Measurements from ENCODE around the gene MIA3.
A peak's percentile ranks its signal among the peaks of the same experiment; 100 is the strongest.
"Not testable (repeated sequence)": the region's sequence is repeated elsewhere in the genome, so short reads cannot be mapped to it uniquely, and the experiment has no call there.

Gene MIA3

DNA sequence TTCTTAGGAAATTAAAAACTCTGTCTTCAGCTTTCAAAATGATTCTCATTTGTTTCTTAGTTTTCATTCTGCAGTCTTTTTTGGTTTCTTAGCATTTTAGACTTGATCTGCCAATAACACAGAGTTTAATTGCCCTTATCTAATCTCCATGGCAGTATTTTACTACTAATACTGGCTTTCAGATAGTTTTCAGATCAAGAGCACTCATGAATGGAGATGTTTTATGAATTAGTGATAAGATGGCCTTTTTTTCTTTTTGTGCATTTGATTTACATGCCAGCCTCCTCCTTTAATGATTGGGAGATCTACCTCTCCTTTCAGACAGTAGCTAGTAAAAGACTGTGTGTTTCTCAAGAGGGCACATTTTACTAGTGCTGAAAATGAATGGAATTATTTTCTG is 5.6 kb downstream of the MIA3 start:
- no peak for DNase-seq

DNA sequence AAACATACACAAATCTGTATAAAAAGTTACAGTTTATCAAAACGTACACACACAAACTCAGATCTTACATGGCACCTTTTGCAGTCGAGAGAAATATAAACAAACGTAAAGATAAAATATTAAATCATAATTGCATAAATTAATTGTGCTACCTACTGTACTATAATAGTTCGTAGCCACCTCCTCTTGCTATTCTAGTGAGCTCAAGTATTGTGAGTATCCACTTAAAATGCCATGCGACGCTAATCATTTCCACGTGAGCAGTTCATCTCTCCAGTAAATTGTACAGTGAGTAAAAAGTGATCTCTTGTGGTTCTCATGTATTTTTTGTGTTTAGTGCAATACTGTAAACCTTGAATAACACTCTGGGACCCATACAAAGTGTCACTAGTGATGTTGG is 6.3 kb downstream of the MIA3 start:
- no peak for DNase-seq

DNA sequence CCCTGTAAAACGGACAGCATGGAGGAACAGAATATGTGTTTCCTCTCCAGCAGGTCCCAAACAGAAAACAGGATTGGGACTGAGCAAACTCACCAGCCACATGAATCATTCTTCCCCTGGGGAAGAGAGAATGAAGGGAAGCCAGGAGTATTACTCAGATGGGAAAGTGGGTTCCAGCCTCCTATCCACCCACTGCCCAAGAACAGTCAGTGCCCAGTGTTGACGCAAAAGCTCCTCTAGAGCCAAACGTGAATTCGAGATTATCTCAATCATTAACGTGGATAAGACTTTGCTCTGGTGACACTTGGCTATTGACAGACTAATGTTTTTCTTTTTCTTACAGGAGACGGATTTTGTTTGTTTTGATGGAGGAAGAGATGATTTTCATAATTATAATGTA is 9.3 kb downstream of the MIA3 start:
- DNase-seq: no peak

DNA sequence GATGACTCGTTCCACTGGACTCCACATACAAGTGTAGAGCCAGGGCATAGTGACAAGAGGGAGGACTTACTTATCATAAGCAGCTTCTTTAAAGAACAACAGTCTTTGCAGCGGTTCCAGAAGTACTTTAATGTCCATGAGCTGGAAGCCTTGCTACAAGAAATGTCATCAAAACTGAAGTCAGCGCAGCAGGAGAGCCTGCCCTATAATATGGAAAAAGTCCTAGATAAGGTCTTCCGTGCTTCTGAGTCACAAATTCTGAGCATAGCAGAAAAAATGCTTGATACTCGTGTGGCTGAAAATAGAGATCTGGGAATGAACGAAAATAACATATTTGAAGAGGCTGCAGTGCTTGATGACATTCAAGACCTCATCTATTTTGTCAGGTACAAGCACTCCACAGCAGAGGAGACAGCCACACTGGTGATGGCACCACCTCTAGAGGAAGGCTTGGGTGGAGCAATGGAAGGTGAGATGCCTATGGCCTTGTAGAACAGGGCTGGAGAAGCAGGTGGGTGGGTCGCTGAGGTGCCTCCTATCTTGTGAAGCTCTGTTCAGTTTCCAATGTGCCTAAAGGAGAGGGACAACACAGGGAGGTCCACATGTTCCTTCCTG is 12.1 kb downstream of the MIA3 start:
- no peak for DNase-seq

DNA sequence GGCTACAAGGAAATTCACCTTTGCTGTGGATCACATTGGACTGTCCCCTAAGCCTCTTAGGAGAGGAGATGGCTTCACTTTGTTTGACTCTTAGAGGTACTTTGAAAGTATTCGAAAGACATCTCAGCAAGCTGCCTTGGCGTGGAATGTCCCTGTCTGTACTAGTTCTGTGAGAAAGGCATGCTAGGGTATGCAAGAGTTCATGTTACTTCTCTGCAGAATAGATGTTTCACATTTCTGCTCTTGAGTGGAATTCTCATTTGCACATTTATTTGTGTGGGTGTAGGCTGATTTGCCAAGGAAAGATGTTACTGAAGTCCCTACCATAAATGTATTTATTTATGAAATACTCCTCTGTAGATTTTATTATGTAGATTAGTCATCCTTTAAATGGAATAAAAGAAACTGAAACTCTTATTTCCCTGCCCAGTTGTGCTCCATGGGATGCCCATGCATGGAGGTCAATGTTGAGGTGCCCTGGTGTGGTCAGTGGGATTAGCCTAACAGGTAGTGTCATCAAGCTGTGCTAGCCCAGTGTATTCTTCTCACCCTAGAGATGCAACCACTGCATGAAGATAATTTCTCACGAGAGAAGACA is 13.8 kb downstream of the MIA3 start:
- DNase-seq: no peak

DNA sequence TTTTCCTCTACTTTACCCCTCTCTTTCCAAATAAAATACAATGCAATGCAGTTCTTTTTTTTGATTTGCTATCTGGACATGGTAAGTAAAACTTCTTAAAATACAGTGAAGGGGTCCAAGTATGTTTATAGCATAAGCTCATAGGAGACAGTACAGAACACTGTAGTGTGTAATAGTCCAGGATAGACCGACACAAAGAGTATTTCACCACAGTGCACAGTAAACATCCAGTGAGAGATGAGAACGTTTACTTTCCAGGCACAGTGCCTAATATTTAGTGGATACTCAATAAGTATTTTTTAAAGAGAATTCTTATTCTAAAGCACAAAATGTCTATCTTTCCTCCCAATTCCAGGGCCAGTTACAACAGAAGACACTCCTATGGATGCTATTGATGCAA is 14.9 kb downstream of the MIA3 start:
- no peak for DNase-seq

DNA sequence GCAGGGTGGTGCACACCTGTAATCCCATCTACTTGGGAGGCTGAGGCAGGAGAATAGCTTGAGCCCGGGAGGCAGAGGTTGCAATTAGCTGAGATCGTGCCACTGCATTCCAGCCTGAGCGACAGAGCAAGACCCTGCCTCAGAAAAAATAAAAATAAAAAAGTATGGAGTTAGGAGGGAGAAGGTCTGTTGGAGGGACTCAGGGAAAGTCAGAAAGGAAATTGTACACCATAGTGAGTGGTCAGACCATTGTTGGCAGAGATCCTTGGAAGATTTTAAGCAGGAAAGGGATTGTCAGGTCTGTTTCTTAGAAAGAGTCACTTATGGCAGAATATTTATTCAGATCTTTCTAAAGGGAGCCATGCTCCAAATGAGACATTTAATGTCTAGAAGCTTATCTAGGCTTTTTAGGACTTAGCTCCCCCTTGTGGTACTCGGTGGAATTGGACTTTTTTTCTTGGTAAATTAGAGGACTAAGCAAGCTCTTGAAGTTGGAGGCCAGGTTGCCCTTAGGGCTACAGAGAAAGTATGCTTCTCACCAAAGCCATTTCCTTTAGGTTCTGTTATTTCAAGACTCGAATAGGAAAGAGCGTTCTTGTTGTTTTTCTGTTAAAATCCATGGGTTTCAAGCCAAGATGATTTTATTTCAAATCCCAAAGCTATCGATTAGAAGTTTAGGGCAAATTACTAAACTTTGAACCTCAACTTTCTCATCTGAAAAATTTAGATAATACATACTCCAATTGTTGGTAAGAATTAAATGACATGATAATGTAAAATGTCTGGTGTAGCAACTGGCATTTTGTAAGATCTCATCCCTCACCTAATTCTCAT is 16.5 kb downstream of the MIA3 start:
- peak; percentile 64 to 84 for DNase-seq

DNA sequence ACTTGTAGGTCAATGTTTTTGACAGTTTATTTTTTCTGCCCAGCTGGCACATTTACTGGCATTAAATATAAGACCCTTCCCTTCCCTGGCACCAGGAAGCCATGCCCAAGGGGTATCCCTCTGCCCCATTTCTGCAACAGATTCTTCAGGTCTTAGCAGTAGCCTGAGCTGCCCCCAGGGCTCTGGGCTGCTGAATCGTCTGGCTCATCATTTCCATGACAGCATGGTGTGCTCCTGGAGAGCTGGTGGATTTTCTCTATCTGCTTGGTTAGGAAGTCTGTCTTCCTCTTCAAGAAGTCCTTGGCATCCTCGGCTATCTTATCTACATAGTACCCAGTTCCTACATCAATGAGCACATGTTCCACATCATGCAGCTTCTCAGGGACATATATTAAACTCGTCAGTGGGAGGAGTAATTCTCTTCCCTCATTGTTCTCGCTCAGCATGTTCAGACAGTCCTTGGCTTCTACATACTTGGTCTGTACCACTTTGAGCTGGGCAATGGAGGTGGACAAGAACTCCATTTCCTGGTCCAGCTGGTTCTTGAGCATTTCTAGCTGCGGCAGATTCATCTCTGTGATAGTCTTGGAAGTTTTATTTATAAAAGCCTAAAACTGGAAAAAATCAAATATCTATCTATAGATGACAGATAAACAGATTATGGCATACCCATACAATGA is 23.5 kb downstream of the MIA3 start:
- DNase-seq: no peak

DNA sequence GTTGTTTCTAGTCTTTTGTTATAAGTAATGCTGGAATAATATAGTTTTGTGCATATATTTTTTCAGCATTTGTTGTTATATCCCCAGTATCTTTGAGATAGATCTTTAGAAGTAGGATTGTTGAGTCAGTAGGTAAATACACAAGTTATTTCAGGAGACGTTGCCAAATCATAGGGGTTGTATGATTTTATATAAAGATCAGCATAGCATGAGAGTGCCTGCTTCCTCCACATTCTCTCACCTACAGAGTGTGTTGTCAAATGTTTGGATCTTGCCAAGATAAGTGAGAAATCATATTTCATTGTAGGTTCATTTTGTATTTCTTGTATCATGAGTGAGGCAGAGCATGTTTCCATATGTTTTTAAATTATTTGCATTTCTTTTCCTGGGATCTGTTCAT is 24.6 kb downstream of the MIA3 start:
- DNase-seq: no peak

DNA sequence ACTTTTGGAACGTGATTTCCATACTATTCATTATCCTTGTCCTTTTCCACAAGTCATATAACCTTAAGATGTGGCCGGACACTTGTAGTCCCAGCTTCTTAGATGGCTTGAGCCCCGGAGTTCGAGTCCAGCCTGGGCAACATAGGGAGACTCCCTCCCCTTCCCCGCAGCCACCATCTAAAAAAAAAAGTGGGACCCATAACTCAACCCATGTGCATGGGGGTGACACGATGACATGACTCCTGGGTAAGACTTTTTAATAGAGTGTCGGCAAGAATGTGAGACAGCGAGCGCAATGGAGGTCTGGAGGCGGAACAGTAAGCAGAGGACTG is 25.7 kb downstream of the MIA3 start:
- DNase-seq: no peak

DNA sequence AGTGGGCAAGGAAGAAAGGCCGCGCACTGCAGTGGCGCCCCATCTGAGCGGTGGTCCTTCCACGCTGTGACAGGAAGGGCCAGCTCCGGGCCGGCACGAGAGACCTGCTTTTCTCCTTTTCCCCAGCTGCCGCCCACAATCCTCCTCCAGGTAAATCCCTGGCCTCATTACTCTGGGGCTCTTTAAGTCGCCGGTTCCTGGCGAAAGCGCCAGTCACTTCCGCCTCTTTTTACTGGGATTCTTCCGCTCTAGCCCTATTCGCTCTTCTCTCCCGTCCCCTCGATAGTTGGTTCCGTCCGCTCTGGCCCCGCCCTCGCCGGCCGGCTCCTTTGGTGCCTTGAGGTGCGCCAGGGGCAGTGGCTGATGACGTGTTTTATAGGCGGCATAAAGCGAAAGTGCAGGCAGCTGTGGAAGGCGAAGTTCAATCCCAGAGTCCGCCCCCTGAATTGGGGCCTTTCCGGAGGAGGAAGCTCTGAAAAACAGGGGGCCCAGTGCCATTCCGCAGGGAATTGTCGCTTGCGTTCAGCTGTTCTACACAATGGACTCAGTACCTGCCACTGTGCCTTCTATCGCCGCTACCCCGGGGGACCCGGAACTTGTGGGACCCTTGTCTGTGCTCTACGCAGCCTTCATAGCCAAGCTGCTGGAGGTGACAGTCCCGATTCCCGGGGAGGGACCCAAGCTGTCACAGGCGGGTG is 26.2 kb downstream of the MIA3 start:
- DNase-seq: peak; percentile 94 to 96

DNA sequence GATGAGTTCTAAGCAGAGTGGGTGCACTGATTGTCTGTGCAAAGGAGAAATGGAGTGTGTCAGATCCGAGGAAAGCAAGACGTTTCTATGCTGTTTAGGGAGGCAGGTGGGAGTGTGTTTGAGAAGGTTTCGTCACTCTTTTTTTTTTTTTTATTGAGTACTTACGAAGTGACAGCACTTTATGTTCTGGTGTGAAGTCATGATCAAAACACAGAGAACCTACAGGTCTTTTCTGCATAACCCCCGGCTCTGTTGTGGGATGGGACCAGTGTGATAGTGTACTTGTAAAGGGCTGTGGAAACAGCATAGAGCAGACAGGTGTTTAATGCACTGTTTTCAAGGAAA is 26.7 kb downstream of the MIA3 start:
- no peak for DNase-seq

DNA sequence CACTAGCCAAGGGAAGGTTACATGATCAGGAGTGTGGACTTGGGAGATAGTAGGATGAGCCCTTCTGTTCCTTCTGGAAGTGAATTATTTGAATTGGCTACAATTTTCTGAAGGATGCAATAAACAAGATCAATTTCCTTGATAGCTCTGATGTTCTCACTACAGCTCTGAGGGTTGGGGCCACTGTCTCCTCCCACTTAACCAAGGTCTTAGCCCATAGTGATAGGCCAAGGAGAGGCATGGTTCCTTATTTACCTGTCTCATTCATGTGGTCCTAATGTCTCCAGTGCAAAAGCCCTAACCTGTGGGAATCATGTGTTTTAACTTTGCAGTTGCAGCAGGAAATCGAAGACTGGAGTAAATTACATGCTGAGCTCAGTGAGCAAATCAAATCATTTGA is 34.8 kb downstream of the MIA3 start:
- no peak for DNase-seq

DNA sequence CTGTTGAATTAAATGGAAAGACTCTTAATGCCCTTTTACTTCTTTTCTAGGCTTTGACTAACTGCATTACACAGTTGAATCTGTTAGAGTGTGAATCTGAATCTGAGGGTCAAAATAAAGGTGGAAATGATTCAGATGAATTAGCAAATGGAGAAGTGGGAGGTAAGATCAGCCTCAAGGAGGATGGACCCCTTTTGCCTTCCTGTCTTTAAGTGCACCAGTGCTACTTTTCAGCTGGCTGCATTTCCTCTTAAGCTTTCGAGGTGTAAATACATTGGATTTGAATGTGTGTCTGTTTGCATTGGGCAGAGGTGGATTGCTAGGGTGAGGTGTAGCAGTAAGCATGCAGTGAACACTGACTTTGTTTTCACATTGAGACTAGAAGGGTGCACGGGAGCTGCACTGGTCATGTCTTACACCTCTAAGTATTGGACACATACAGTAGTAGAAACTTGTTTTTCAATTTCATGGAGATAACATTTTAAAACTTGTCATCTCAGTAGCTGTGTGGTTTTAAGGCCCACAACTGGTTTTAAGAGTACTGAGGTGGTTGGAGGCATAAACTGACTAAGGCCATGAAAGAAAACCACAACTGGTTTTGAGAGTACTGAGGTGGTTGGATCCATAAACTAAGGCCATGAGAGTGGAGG is 35.4 kb downstream of the MIA3 start:
- DNase-seq: no peak

DNA sequence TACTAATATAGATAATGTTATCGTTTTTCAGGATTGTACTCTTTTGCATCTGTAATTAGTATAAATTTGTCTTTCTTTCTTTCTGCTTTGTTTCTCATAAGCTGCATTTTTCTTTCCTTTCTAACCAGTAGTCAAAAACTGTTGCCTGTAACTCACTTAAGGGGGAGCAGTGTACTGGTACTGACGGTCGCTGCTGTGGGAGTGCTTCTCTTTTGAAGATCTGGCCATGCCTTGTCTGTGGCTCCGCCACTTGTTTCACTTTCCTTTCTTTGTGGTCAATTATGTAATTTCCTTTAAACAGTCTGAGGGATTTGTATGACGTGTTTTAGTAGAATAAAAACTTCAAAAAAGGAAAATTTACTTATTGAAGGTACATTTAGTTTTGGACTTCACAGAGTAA is 37.0 kb downstream of the MIA3 start:
- no peak for DNase-seq

DNA sequence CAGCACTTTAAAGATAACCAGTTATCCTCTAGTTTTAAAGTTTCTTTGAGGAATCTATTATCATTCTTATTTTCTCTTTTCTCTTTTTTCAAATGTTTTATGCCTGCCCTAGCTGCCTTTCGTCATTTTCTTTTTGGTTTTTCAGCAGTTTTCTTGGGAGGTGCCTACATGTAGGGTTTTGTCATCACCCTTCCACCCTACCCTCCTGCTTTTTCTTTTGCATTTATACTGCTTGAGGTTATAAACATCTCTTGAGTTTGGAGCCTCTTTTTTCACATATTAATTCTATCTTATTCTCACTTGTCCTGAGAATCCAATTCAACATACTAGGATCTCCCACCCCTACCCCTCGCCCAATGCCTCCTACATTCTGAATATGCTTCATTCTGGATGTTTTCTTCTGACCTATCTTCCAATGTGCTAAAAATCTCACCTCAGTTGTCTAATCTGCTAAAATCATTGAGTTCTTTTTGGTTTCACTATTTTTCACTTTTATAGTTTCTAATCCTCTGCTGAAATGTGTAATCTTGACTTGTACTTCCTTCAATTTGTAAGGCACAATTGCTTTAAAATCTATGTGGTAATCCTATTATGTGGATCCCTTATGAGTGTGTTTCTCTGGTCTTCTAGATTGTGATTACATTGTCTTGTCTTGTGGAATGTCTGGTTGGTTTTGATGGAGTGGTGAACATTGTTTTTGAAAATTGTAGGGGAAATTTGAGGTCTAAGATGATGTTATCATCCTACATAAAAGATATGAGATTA is 38.7 kb downstream of the MIA3 start:
- DNase-seq: no peak

DNA sequence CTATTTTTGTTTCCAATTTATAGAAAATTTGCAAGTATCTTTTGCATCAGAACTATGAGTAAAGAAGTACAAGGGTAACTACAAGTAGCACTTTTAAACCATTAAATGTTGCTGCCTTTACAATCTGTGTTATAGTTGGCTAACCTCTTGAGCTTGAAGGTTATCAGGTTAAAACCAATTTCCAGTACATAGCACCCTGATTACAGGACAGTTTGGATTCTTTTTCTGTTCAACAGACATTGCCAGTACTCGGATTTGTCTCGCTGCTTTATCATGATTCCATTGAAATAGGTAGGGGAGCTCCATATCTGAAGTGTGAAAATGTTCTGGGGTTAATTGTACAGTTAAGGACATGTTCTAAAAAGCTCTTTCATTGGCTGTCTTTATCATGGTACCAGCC is 40.0 kb downstream of the MIA3 start:
- no peak for DNase-seq

DNA sequence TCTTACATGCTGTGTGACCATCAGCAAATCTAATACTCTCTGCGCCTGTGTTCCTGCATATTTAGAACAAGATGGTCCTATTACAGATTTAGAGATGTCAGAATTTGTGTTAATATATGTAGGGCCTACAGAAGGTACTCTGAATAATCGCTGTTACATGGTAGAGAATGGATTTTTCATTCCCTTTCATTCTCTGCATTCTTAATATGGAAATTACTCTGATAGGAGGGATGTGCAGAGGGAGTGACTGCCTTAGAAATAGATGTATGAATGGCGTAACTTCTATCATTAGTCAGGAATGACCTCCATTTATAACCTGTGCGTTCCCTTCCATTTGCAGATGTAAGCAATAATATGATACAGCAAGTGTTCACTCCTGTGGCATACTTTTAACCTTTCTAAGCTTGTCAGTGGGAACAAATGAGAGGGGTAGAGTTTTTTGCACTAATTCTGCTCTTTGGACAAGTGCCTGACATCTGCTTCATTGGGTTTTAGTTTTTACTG is 45.6 kb downstream of the MIA3 start:
- DNase-seq: no peak

DNA sequence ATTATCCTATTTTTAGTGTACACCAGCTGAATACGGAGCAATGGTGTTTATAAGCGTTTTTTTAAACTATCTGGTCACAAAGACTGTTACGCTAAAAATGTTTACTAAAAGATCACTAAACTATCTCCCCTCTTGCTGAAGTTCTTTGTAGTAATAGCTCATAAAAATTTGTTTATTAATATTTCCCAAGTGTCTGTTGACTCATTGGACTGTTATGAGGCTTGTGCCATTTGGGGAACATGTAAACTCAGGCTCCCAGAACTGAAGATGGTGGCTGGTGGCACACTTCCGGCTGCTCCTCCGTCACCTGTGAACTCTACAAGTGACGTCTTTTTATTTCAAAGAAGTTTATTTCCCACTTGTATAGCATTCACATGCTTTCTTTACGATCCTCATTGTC is 48.1 kb downstream of the MIA3 start:
- no peak for DNase-seq

DNA sequence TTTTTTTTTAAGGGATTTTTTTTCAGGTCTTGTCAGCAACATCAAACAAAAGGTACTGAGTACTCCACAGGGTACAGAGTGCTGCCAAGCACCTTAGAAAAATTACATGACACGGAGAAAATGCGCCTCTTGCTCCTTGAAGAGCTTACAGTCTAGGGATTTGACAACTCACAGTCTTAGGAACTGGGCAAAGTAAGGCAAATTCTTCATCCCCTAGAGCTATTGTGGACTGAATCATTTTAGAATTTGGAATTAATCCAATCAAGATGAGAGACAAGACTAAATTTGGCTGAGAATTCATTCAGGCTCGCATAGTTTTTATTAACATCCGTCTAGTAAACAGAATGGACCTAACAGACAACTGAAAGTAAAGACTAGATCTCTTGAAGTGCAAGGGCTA is 50.3 kb downstream of the MIA3 start:
- DNase-seq: not testable (repeated sequence)

DNA sequence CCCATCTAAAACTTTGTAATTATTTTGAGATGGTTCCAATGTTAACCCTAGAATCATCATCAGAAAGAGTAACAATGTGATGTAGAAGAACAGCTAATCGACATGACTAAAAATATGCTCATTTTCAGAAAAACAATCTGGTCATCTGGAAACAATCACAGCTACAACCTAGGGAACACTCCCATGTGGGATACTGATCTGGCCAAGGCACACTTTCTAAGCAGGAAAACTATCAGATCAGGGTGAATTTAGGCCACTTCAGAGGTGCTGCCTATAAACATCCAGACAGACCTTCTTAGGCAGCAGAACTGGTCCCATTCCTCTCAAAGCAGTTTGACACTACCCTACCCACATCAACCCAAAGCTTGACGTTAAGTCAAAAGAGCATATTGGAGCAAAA is 51.2 kb downstream of the MIA3 start:
- DNase-seq: not testable (repeated sequence)

DNA sequence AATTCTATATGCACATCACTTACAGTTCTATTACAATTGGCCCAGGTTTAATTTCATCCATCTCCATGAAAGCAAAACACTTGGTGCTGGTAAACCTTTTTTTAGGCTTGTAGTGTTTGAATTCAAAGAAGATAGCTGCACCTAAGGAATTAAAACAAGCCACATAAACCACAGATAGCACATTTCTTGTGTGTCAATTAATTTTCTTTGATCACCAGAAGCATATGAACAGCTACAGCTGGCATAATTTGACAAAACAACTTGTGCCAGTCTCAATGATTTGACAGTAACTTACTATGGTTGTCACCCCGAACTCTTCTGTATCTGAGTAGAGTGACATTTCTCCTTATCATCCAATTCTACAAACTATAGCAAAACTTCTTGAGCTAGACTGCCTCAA is 52.2 kb downstream of the MIA3 start:
- DNase-seq: no peak

All from NCI-H1930 (cell line).